Activated CD4-positive, CD25-positive, alpha-beta regulatory T cell treated with anti-CD3 and anti-CD28 coated beads, Interleukin-2, amount 50 U/mL, for 24 hours (primary cell): ENCODE measurements around the gene HOXD4.

Experiments
- ATAC-seq, 2 donors: fragments of 150-1000 bp; cut with Tn5 transposase; one replicate each; pipeline ENCODE4 v1.10.0; 2021; ENCODE audit warnings: mild to moderate bottlenecking in 1 of 2, moderate library complexity in 1 of 2

The HOXD4 gene

GRCh38 chr2:176172895-176173566, 21.7 kb downstream of the HOXD4 start:
- no peak for ATAC-seq

- ATAC-seq = no peak
These were observed 22.4 kb downstream of the HOXD4 start for GRCh38 chr2:176173567-176174381.

GRCh38 chr2:176174382-176174823, 23.1 kb downstream of the HOXD4 start:
- ATAC-seq = no peak

- ATAC-seq = no peak
These were observed 23.7 kb downstream of the HOXD4 start for GRCh38 chr2:176174824-176175708.

GRCh38 chr2:176175709-176176607, 24.6 kb downstream of the HOXD4 start:
- no peak for ATAC-seq

- ATAC-seq = no peak
These were observed 26.3 kb downstream of the HOXD4 start for GRCh38 chr2:176177580-176178037.

GRCh38 chr2:176178038-176178756, 26.8 kb downstream of the HOXD4 start:
- no peak for ATAC-seq

- no peak for ATAC-seq
These were observed 27.5 kb downstream of the HOXD4 start for GRCh38 chr2:176178757-176179295.

GRCh38 chr2:176181551-176181950, 30.2 kb downstream of the HOXD4 start:
- no peak for ATAC-seq

GRCh38 chr2:176182671-176183070, 31.3 kb downstream of the HOXD4 start:
- no peak for ATAC-seq

GRCh38 chr2:176184749-176185148, 33.4 kb downstream of the HOXD4 start:
- no peak for ATAC-seq

GRCh38 chr2:176186024-176186423, 34.7 kb downstream of the HOXD4 start:
- ATAC-seq = no peak

- ATAC-seq = no peak
These were observed 36.0 kb downstream of the HOXD4 start for GRCh38 chr2:176187200-176187898.

GRCh38 chr2:176187899-176188773, 36.8 kb downstream of the HOXD4 start, which contains the start of gene HOXD1:
HOXD1 (plus strand) TSS chr2:176188668; CDS start chr2:176188802, 134 bp downstream.
- ATAC-seq = no peak

- no peak for ATAC-seq
These were observed 37.7 kb downstream of the HOXD4 start for GRCh38 chr2:176188774-176189680.

GRCh38 chr2:176189681-176190641, 38.6 kb downstream of the HOXD4 start:
- ATAC-seq = no peak

GRCh38 chr2:176192351-176192750, 41.0 kb downstream of the HOXD4 start:
- no peak for ATAC-seq
